GM12892 (cell line): ENCODE data around the gene DRGX.

Experiments
- POLR2A ChIP-seq: IDR thresholded peaks from 2 replicates; pipeline ENCODE4 v1.6.1; 2011; ENCODE audit warnings: low read depth, low read length, control low read depth
- POLR2AphosphoS5 ChIP-seq: IDR thresholded peaks from 2 replicates; pipeline ENCODE4 v1.6.1; 2011; ENCODE audit warnings: low read depth, low read length, control low read depth

GRCh38 chr10:49330127-49330665 is 65.7 kb downstream of the DRGX start:
- TF ChIP-seq POLR2A (no peak), POLR2AphosphoS5 (no peak)
